WTC11 (cell line): ENCODE measurements around the gene WBP2.

Experiments
- ESRRA ChIP-seq: sonication (generic); formaldehyde crosslinking; IDR thresholded peaks from 2 replicates; pipeline ENCODE4 v1.8.1; 2022; ENCODE audit warnings: mild to moderate bottlenecking, missing genetic modification reagents, borderline replicate concordance
- NFATC4 ChIP-seq: fragments of 250-450 bp; sonication (Bioruptor Pico); IDR thresholded peaks from 2 replicates; pipeline ENCODE4 v1.9.0; 2021; ENCODE audit warnings: mild to moderate bottlenecking
- NFYB ChIP-seq: sonication (generic); formaldehyde crosslinking; conservative IDR thresholded peaks from 2 replicates; pipeline ENCODE4 v1.8.0; 2022; ENCODE audit warnings: low read depth, missing genetic modification reagents
- RELA ChIP-seq: sonication (generic); formaldehyde crosslinking; IDR thresholded peaks from 2 replicates; pipeline ENCODE4 v1.8.1; 2022; ENCODE audit warnings: missing genetic modification reagents, mild to moderate bottlenecking, borderline replicate concordance
- SMAD3 ChIP-seq: sonication (generic); formaldehyde crosslinking; IDR thresholded peaks from 2 replicates; pipeline ENCODE4 v1.8.0; 2022; ENCODE audit warnings: missing genetic modification reagents, mild to moderate bottlenecking, borderline replicate concordance
- TF ChIP-seq, protein P1 (sequence below): fragments of 200-600 bp; IDR thresholded peaks from 2 replicates; pipeline ENCODE4 v1.8.0; 2022; ENCODE audit warnings: antibody characterized with exemption
- TF ChIP-seq, protein P2 (sequence below): sonication (generic); formaldehyde crosslinking; IDR thresholded peaks from 2 replicates; pipeline ENCODE4 v1.8.1; 2023; ENCODE audit warnings: mild to moderate bottlenecking, moderate library complexity, missing genetic modification reagents
- TF ChIP-seq, protein P3 (sequence below): sonication (generic); formaldehyde crosslinking; IDR thresholded peaks from 2 replicates; pipeline ENCODE4 v1.8.0; 2022; ENCODE audit warnings: mild to moderate bottlenecking, missing genetic modification reagents
- TF ChIP-seq, protein P4 (sequence below): sonication (generic); formaldehyde crosslinking; IDR thresholded peaks from 2 replicates; pipeline ENCODE4 v1.8.1; 2023; ENCODE audit warnings: mild to moderate bottlenecking, missing genetic modification reagents
- TF ChIP-seq, protein P5 (sequence below): sonication (generic); formaldehyde crosslinking; IDR thresholded peaks from 2 replicates; pipeline ENCODE4 v1.8.1; 2023; ENCODE audit warnings: mild to moderate bottlenecking, missing genetic modification reagents, moderate library complexity

DNA sequence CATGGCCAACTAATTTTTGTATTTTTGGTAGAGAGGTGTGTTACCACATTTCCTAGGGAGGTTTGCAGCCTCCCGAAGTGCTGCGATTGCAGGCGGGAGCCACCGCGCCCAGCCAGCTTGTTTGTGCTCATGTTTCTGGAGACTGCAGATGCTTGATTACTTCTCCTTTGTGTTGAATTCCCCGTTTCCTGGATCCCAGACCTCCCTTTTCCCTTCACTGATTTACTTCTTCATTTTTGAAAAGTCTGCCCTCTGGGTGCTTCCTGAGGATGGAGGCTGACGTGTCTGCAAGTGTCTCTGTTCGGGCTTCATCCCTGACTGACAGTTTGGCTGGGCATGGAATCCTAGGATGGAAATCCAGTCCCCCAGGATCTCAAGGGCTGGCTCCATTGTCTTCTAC lies 30.3 kb upstream of the WBP2 start:
- TF ChIP-seq SMAD3 (CRISPR knock-in tag): no peak
- TF ChIP-seq ESRRA (CRISPR knock-in tag): no peak
- TF ChIP-seq, protein P1, sequence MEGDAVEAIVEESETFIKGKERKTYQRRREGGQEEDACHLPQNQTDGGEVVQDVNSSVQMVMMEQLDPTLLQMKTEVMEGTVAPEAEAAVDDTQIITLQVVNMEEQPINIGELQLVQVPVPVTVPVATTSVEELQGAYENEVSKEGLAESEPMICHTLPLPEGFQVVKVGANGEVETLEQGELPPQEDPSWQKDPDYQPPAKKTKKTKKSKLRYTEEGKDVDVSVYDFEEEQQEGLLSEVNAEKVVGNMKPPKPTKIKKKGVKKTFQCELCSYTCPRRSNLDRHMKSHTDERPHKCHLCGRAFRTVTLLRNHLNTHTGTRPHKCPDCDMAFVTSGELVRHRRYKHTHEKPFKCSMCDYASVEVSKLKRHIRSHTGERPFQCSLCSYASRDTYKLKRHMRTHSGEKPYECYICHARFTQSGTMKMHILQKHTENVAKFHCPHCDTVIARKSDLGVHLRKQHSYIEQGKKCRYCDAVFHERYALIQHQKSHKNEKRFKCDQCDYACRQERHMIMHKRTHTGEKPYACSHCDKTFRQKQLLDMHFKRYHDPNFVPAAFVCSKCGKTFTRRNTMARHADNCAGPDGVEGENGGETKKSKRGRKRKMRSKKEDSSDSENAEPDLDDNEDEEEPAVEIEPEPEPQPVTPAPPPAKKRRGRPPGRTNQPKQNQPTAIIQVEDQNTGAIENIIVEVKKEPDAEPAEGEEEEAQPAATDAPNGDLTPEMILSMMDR: no peak
- TF ChIP-seq NFYB (CRISPR knock-in tag): no peak
- TF ChIP-seq, protein P2, sequence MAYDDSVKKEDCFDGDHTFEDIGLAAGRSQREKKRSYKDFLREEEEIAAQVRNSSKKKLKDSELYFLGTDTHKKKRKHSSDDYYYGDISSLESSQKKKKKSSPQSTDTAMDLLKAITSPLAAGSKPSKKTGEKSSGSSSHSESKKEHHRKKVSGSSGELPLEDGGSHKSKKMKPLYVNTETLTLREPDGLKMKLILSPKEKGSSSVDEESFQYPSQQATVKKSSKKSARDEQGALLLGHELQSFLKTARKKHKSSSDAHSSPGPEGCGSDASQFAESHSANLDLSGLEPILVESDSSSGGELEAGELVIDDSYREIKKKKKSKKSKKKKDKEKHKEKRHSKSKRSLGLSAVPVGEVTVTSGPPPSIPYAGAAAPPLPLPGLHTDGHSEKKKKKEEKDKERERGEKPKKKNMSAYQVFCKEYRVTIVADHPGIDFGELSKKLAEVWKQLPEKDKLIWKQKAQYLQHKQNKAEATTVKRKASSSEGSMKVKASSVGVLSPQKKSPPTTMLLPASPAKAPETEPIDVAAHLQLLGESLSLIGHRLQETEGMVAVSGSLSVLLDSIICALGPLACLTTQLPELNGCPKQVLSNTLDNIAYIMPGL: no peak
- no peak for TF ChIP-seq NFATC4 (CRISPR knock-in tag)
- TF ChIP-seq, protein P3, sequence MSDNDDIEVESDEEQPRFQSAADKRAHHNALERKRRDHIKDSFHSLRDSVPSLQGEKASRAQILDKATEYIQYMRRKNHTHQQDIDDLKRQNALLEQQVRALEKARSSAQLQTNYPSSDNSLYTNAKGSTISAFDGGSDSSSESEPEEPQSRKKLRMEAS (CRISPR knock-in tag): no peak
- no peak for TF ChIP-seq RELA
- TF ChIP-seq, protein P4, sequence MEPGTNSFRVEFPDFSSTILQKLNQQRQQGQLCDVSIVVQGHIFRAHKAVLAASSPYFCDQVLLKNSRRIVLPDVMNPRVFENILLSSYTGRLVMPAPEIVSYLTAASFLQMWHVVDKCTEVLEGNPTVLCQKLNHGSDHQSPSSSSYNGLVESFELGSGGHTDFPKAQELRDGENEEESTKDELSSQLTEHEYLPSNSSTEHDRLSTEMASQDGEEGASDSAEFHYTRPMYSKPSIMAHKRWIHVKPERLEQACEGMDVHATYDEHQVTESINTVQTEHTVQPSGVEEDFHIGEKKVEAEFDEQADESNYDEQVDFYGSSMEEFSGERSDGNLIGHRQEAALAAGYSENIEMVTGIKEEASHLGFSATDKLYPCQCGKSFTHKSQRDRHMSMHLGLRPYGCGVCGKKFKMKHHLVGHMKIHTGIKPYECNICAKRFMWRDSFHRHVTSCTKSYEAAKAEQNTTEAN: no peak
- TF ChIP-seq, protein P5, sequence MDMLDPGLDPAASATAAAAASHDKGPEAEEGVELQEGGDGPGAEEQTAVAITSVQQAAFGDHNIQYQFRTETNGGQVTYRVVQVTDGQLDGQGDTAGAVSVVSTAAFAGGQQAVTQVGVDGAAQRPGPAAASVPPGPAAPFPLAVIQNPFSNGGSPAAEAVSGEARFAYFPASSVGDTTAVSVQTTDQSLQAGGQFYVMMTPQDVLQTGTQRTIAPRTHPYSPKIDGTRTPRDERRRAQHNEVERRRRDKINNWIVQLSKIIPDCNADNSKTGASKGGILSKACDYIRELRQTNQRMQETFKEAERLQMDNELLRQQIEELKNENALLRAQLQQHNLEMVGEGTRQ (CRISPR knock-in tag): no peak
